SH-SY5Y (cell line): ENCODE measurements around the gene DDX60.

Source experiments
- GATA2 ChIP-seq: IDR thresholded peaks from 2 replicates; pipeline ENCODE4 v1.6.1; 2011; ENCODE audit warnings: mild to moderate bottlenecking, low read depth, low read length
- GATA3 ChIP-seq: IDR thresholded peaks from 2 replicates; pipeline ENCODE4 v1.6.1; 2011; ENCODE audit warnings: low read depth, mild to moderate bottlenecking, low read length, moderate library complexity

GRCh38 chr4:168248176-168248710 is 70.3 kb downstream of the DDX60 start:
- TF ChIP-seq GATA3 (no peak), GATA2 (no peak)
